GM23248 (cell line): ENCODE results near the gene FAM117A. TPM values are rescaled to one million over a fixed set of nuclear protein-coding genes. Genes with fewer than 3 reads are reported as not detected.
A peak's percentile ranks its signal among the peaks of the same experiment; 100 is the strongest.

Source experiments
- DNase-seq: peaks from one replicate; pipeline ENCODE4 v3.0.0-alpha.2; 2015
- H2AFZ ChIP-seq: fragments of 200-600 bp; sonication (generic); 2 replicates; pipeline ENCODE4 v1.6.1; 2016; ENCODE audit warnings: antibody characterized with exemption
- H3F3A ChIP-seq: fragments of 200-600 bp; sonication (generic); 2 replicates; pipeline ENCODE4 v1.6.1; 2016; ENCODE audit warnings: mild to moderate bottlenecking, antibody characterized with exemption, mixed run types; ENCODE audit not compliant: insufficient read depth
- H3K27ac ChIP-seq: fragments of 200-600 bp; sonication (generic); 2 replicates; pipeline ENCODE4 v1.5.1; 2016; ENCODE audit warnings: mild to moderate bottlenecking
- H3K27me3 ChIP-seq: fragments of 200-600 bp; sonication (generic); replicated peaks from 2 replicates; pipeline ENCODE4 v1.6.1; 2016; ENCODE audit warnings: mild to moderate bottlenecking; ENCODE audit not compliant: insufficient read depth
- H3K36me3 ChIP-seq: fragments of 200-600 bp; sonication (generic); 2 replicates; pipeline ENCODE4 v1.6.1; 2016; ENCODE audit warnings: low read depth, mild to moderate bottlenecking
- H3K4me1 ChIP-seq: fragments of 200-600 bp; sonication (generic); 2 replicates; pipeline ENCODE4 v1.6.1; 2016; ENCODE audit warnings: mild to moderate bottlenecking; ENCODE audit not compliant: insufficient read depth
- H3K4me2 ChIP-seq: fragments of 200-600 bp; sonication (generic); one replicate; pipeline ENCODE4 v1.6.1; 2016; ENCODE audit warnings: mild to moderate bottlenecking; ENCODE audit not compliant: unreplicated experiment
- H3K4me3 ChIP-seq: fragments of 200-600 bp; sonication (generic); 2 replicates; pipeline ENCODE4 v1.5.1; 2016; ENCODE audit warnings: mild to moderate bottlenecking
- H3K79me2 ChIP-seq: fragments of 200-600 bp; sonication (generic); 2 replicates; pipeline ENCODE4 v1.6.1; 2016; ENCODE audit warnings: mild to moderate bottlenecking; ENCODE audit not compliant: insufficient read depth
- H3K9ac ChIP-seq: fragments of 200-600 bp; sonication (generic); 2 replicates; pipeline ENCODE4 v1.6.1; 2016; ENCODE audit warnings: mild to moderate bottlenecking
- H3K9me2 ChIP-seq: fragments of 200-600 bp; sonication (generic); 2 replicates; pipeline ENCODE4 v1.6.1; 2016; ENCODE audit warnings: mixed run types, mild to moderate bottlenecking, moderate library complexity; ENCODE audit not compliant: insufficient read depth
- H3K9me3 ChIP-seq: fragments of 200-600 bp; sonication (generic); one replicate; pipeline ENCODE4 v1.6.1; 2017; ENCODE audit warnings: low read depth
- H4K20me1 ChIP-seq: fragments of 200-600 bp; sonication (generic); 2 replicates; pipeline ENCODE4 v1.6.0; 2016; ENCODE audit not compliant: insufficient read depth
- EZH2 ChIP-seq: fragments of 200-600 bp; sonication (generic); IDR thresholded peaks from 2 replicates; pipeline ENCODE4 v1.6.1; 2018; ENCODE audit warnings: antibody characterized with exemption, mild to moderate bottlenecking; ENCODE audit not compliant: insufficient read depth, poor library complexity, severe bottlenecking
- EZH2phosphoT487 ChIP-seq: fragments of 200-600 bp; sonication (generic); IDR thresholded peaks from 2 replicates; pipeline ENCODE4 v1.6.1; 2018; ENCODE audit warnings: antibody characterized with exemption, moderate library complexity, mild to moderate bottlenecking, low read depth; ENCODE audit not compliant: insufficient read depth
- WGBS, 2 experiments: methylation state at CpG; one replicate each; pipeline ENCODE4 v1.1.6; 2015 to 2017; ENCODE audit warnings: low lambda C conversion rate in 2 of 2, low coverage in 1 of 2; ENCODE audit errors: missing lambda C conversion rate in 2 of 2; 5-methylcytosine and 5-hydroxymethylcytosine counted together
- in situ Hi-C: fragments of 300-500 bp; cut with MboI; formaldehyde crosslinking; loops from 2 replicates; pipeline ENCODE4 v1.15.0; 2020
- polyA plus RNA-seq: library from polyadenylated mRNA; unstranded; fragments of >200 nt; fragmentation: Nextera tagmentation; extraction: Ambion mirVana; gene quantifications from 2 replicates; pipeline ENCODE4 v1.2.1, GENCODE V29; 2016
- total RNA-seq: library from RNA; depleted of rRNA; stranded (reverse); fragments of >200 nt; shearing (Covaris generic); gene quantifications from 2 replicates; pipeline ENCODE4 v1.2.3, GENCODE V29; 2014

FAM117A gene
- total and polyA plus RNA-seq, 2 experiments from 2014 or later = 1.8 to 4.0 TPM

- WGBS, 2 experiments = 79 to 84% methylated on average over 4 of the region's 4 CpGs
- in situ Hi-C loops = no loop called here
- no peaks in the 10 kb centered on the region for H3K4me1 ChIP-seq
Observed at GRCh38 chr17:49688848-49689247, 75.1 kb downstream of the FAM117A start.

GRCh38 chr17:49687878-49688491 lies 75.9 kb downstream of the FAM117A start:
- Histone ChIP-seq H2AFZ (peak overlapping the region; percentile 62), H3K4me1 (no peaks in the 10 kb centered on the region), H3K9ac (no peak overlapping the region), H3K4me3 (no peak overlapping the region), H3K27ac (no peak overlapping the region), H3K36me3 (no peaks in the 10 kb centered on the region), H3K4me2 (no peak overlapping the region), H3K27me3 (no peaks in the 10 kb centered on the region), H3K9me3 (no peaks in the 10 kb centered on the region), H4K20me1 (no peaks in the 10 kb centered on the region), H3K79me2 (no peaks in the 10 kb centered on the region), H3K9me2 (no peaks in the 10 kb centered on the region), H3F3A (no peaks in the 10 kb centered on the region)
- TF ChIP-seq EZH2phosphoT487 (no peak), EZH2 (no peak)
- WGBS, 2 experiments = 75 to 81% methylated on average over 10 of the region's 10 CpGs
- peak; percentile 11 for DNase-seq
- in situ Hi-C loops = no loop called here

More at GRCh38 chr17:49688848-49689247, 75.1 kb downstream of the FAM117A start:
- H3K4me2 ChIP-seq = no peak overlapping the region
- H3K4me3 ChIP-seq = no peak overlapping the region
- no peak overlapping the region for H2AFZ ChIP-seq
- H3K9ac ChIP-seq = no peak overlapping the region
- H3K27me3 ChIP-seq = no peaks in the 10 kb centered on the region
- H3F3A ChIP-seq = no peaks in the 10 kb centered on the region
- TF ChIP-seq EZH2phosphoT487 (no peak), EZH2 (no peak)
- no peaks in the 10 kb centered on the region for H3K9me2 ChIP-seq
- no peaks in the 10 kb centered on the region for H3K36me3 ChIP-seq
- H3K27ac ChIP-seq = no peak overlapping the region
- H4K20me1 ChIP-seq = no peaks in the 10 kb centered on the region
- H3K79me2 ChIP-seq = no peaks in the 10 kb centered on the region
- no peak for DNase-seq
- H3K9me3 ChIP-seq = no peaks in the 10 kb centered on the region

GRCh38 chr17:49681106-49681979 lies 82.6 kb downstream of the FAM117A start:
- 50 to 51% methylated on average over 9 of the region's 9 CpGs for WGBS, 2 experiments
- no peak for TF ChIP-seq EZH2
- TF ChIP-seq EZH2phosphoT487 = no peak

GRCh38 chr17:49680314-49680713 lies 83.6 kb downstream of the FAM117A start:
- Histone ChIP-seq H3K27me3 (no peaks in the 10 kb centered on the region), H3K4me2 (no peak overlapping the region), H3K27ac (no peak overlapping the region), H2AFZ (no peak overlapping the region), H3K9me2 (no peaks in the 10 kb centered on the region), H3K4me3 (no peak overlapping the region), H4K20me1 (no peaks in the 10 kb centered on the region), H3K9me3 (no peaks in the 10 kb centered on the region), H3K79me2 (peaks cover 19% of the 10 kb centered on the region), H3K36me3 (0 out of 2 replicates have a peak, but pooled peaks cover 3% of the 10 kb centered on the region), H3K9ac (no peak overlapping the region), H3F3A (peaks cover 12% of the 10 kb centered on the region; the same call in 1 of the 2 replicates), H3K4me1 (peaks cover 21% of the 10 kb centered on the region)
- DNase-seq = no peak
- WGBS, 2 experiments = 65 to 76% methylated on average over 6 of the region's 6 CpGs
- in situ Hi-C loops = loop anchor here (5.0 kb wide), 1 partner anchor 108 kb away; no protein-coding TSS in a partner anchor
- TF ChIP-seq EZH2 = no peak
- TF ChIP-seq EZH2phosphoT487 = no peak

More at GRCh38 chr17:49681106-49681979, 82.6 kb downstream of the FAM117A start:
- DNase-seq = no peak
- Histone ChIP-seq H3K9me3 (no peaks in the 10 kb centered on the region), H3K4me1 (peaks cover 11% of the 10 kb centered on the region; the same call in 1 of the 2 replicates), H3K9ac (no peak overlapping the region), H3F3A (peaks cover 9% of the 10 kb centered on the region; the same call in 1 of the 2 replicates), H3K4me3 (no peak overlapping the region), H3K36me3 (no peaks in the 10 kb centered on the region), H3K79me2 (peaks cover 9% of the 10 kb centered on the region), H3K4me2 (no peak overlapping the region), H4K20me1 (no peaks in the 10 kb centered on the region), H3K27me3 (no peaks in the 10 kb centered on the region), H2AFZ (no peak overlapping the region), H3K9me2 (no peaks in the 10 kb centered on the region), H3K27ac (no peak overlapping the region)
- in situ Hi-C loops = loop anchor here (5.0 kb wide), 1 partner anchor 109 kb away; no protein-coding TSS in a partner anchor
